Left renal pelvis (tissue), 4 donors: ENCODE measurements around the gene MCTP2. TPM values are rescaled to one million over a fixed set of nuclear protein-coding genes. Genes with fewer than 3 reads are reported as not detected.

Source experiments
- DNase-seq, 4 donors: peaks; one replicate each; pipeline ENCODE4 v3.0.0-alpha.2; 2013; ENCODE audit warnings: low read depth in 4 of 4, low spot score in 3 of 4
- polyA plus RNA-seq, 4 donors: library from polyadenylated mRNA; unstranded; fragments of 120-200 nt; gene quantifications; one replicate each; pipeline ENCODE4 v1.2.1, GENCODE V29; 2013; ENCODE audit not compliant: insufficient read length in 4 of 4

The MCTP2 gene
- polyA plus RNA-seq, 4 donors, result 18.8 to 52.3 (median 22.7) TPM

- no peak for DNase-seq
These were observed 154.1 kb downstream of the MCTP2 start for GRCh38 chr15:94385441-94385840.

GRCh38 chr15:94386351-94386750 is 155.0 kb downstream of the MCTP2 start:
- no peak for DNase-seq

GRCh38 chr15:94387442-94387841 is 156.1 kb downstream of the MCTP2 start:
- no peak for DNase-seq

DNA sequence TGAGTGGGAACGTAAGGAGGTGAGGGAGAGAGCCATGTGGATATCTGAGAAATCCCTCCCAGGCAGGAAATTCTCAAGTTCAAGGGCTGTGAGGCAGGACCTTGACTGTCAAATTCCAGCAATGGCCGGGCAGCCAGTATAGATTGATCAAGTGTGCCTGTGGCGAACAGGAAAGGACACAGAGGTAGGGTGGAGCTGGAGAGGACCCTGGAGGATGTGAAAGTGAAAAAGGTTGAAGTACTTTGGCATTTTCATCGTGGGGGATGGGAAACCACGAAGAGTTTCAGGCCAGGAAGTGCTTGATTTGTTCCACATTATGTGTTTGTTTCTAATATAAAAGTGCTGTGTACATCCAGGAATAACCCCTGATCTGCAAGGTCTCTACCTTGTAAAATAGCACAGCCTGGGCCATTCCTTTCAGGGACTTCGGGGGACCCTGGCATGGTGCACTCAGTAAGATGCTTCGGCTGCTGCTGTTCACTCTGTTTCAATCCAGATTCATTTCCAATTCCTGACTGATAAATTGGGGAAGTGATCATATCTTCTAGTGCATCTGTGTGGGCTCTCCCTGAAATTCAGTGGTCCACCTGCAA is 156.6 kb downstream of the MCTP2 start:
- no peak for DNase-seq

GRCh38 chr15:94395640-94396039 is 164.3 kb downstream of the MCTP2 start:
- no peak for DNase-seq

GRCh38 chr15:94397337-94397736 is 166.0 kb downstream of the MCTP2 start:
- DNase-seq, result no peak

DNA sequence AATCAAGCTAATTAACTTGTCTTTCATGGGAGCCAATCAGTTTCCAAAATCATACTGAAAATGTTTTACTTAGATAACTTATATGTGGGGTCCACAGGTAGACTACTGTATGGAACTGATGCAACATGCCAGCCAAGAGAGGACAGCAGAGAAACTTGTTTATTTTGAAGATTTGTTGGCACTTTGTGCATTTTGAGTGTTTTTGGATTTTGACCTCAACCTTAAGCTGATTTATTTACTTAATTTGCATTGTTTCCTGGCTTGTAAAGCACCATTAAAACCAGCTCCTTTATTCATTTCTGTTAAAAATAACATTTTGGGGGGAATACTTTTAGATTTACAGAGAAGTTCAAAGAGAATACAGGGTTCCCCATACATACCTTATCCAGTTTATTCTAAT is 166.6 kb downstream of the MCTP2 start:
- no peak for DNase-seq

DNA sequence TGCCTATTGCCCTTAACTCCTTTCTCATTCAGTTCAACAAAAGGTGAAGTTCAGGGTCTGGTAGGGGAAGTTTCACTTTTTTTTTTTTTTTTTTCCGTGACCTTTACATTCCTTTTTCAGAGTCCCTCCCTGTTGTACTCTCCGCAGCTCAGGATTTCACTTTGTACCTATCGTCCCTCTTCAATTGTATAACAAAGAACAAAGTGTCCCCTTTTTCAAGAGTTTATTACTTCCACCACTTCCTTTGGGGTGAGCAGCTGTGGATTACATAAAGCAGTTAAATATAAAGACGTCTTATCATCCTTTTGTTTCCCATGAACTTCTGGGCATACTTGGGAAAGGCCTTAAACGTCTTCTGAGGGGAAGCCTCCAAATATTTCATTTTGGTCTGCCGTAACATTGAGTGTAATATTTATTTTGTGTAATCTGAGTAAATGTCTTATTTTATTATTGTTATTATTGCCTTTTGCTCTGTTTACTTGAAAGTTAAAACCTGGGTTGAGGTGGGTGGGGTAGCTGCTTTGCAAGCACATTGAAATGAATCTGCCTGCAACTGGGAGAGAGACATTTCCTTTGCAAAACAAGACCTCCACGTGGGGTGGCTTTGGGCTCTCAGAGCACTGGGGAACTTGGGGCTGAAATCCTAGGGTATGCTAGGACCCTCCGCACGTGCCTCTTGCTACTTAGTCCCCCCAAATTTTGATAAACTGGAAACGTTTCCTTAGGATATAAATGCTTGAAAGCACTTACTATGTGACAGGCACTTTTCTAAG is 169.4 kb downstream of the MCTP2 start:
- DNase-seq, result no peak

DNA sequence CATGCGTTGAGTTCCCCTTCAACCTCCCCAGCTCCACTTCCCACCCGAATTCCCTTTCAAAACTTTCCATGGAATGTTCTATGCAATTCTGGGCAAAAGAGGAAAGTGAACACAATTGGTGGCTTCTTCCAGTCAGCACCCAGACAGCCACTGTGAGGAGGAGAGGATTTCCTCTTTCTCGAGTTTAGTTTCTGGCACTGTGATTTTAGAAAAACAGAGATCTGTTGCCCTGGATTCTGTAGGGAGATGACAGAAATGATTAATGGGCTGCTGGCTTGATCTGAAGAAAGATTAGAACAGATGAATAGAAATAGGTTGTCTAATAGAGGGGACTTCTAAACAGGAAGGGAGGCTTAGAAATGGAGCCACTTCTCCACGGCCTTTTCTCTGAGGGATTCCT is 172.0 kb downstream of the MCTP2 start:
- DNase-seq, result no peak

DNA sequence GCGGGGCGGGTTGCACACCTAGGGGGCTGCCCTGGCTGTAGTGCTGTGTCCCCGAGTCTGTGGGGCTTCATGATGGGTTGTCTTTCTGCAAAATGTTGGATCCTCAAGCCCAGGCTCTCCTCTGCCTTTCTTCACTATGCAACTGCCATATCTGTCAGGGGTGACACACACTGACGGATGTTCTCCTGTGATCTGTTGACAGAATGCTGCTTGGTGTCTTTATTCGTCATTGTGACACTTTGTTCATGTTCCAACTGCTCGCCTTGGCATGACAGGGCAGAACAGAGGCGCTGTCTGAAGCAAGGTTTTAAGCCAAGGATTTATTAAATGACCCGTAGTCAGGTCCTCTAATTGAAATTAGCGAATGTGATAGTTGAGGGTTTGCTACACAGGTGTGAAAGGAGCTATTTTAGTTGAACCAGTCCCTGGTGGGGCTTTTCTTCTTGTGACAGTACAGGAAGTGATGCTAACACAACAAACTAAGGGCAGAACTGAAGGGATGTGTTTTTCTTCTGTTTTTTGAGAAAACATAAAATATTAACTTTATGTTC is 173.4 kb downstream of the MCTP2 start:
- no peak for DNase-seq

DNA sequence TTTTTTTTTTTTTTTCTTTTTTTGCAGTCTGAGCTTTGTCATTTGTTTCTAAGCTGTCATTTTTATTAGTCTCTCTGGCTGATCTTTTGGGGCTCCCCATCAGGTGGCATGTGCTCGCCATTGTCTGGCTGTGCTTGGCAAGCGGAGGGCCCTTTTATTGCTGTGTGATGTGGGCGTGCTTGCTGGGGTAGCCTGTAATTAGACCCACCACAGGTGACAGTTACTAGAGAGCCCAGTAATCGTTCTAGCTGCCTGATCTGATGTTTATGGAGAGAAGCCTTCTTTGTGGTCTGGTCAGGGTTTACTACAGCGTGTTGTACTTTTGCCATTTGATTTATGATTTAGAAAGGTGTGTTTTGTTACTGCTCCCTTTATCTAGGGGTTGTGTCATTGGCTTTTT is 179.9 kb downstream of the MCTP2 start:
- DNase-seq, result no peak

- DNase-seq, result no peak
These were observed 180.5 kb downstream of the MCTP2 start for GRCh38 chr15:94411846-94412245.

DNA sequence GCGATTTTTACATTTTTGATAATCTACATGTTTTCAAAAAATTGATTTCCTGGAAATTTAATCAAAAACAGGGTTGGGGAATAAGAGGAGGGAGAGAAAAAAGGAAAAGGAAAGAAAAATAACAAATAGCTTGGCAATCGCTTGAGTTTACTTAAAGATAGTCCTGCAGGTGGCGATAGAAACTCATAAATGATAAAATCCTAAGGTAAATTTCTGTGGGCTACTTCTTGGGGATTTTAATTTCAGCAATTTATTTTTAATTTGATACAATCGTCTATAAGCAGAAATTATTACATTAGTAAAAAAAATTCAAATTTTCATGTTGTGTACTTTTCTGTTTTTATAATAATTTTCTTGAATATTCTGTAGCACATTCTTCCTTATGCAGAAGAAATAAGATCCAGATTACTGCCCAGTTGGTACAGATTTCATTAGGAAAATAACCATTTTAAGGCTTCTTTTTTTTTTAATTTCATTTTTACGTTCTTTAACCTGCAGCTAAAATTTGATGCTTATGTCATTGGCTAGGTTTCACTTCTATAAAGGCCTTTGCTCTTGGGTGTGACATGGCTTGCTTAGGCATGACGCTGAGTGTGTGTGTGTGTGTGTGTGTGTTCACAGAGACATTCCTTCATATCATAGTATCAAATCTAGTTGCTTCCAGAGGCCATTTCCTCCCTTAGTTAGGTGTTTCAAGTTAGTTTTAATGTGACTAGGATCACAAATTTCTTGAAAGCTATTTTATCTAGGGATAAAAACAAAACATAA is 181.8 kb downstream of the MCTP2 start:
- DNase-seq, result no peak

DNA sequence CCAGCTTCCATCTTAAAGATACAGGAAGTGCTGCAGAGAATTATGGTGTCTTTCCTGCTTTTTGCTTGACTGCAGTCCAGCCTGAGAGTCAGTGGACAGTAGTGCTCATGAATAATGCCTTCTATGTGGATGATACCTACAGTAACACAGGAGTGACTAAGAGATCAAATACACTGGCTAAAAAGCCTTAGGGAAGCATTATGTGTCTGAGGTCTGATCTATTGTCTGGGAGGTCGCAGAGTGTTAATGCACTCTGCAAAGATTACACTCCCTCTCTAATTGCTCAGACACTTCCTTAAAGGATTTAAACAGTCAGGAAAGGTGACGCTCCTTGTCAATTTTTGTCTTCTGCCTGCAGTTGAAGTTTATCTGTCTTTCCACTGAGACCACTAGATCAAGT is 183.6 kb downstream of the MCTP2 start:
- DNase-seq, result no peak

DNA sequence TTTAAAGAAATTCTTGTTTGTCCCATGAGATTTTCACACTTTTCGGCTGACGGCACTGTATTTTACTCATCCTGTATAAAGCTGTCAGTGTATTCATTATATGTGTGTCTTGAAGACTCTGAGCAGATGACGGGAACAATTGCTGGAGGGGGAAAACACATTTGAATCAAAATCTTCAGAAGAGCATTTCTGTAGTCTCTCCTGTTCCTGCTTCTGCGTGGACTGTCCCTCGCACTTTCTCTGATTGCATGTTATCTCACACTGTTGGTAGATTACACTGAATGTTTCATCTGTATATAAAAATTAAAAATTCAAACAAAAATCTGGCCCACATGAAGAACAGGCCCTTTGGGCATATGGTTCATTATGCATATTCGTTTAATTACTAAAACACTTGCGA is 184.9 kb downstream of the MCTP2 start:
- no peak for DNase-seq

DNA sequence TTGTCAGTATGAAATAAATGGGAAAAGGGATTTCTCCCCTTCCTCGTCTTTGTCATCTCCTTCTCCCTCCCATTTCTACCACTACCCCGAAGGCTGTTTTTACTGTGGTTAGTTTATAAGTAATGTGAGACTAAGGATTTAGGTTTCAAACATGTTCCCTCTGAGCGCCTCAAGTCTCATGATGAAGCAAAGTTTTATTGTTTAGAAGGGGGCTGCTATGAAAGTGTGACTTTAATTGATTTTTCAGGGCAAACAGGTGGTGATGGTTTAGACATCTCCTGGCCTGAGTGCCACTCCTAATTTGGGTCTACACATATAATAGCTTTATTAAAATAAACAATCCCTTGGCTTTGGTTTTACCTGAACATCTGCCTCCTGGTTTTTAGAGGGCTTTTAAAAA is 185.5 kb downstream of the MCTP2 start:
- no peak for DNase-seq

DNA sequence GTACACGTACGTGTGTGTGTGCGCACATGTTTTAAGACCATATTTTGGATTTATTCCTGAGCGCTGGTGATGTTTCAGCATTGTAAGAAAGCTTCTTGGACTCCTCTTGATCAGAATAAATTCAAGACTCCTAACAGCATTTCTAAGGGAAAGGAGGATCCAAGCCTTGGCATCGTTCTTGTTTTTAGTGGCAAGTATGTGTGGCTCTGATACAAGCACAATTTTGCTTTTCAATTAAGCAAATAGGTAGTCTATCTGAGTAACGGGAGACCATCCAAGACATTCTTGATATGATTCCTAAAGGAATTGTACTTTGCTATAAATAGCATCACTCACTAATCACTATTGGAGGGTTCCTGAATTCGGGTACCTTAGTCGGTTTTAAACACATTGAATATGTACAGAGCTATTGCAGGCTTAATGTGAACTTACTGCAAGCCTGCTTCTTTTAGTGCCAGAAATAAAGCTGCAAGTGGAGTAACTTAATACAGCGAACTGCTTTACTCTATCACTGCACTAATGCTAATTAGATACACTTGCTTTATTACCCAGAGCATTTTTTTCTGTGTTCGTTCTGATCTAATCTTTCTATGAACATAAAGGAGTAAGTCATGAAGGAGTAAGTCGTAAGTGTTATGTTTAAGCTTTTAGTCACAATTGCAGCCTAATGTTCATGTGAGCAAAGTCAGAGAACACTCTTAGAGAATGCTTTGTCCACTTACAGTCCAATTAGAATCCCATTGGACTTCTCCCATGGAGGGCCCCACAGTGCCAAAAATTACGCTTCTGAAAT is 186.3 kb downstream of the MCTP2 start:
- DNase-seq, result no peak

DNA sequence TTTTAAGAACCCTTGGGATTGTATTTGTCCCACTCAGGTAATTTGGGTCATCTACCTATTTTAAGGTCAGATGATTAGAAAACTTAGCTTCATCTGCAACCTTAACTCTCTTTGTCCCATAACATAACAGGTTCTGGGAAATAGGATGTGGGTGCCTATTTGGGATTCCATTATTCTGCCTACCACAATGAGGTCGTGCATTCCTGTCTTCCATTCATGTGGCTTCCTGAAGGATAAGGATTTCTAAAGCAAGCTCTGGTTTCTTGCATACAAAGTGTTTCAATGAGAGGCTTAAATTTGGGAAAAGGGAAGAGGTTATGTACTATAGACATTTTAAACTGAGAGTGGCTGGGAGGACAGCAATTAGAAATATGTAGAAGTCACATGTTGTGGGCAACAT is 190.3 kb downstream of the MCTP2 start:
- DNase-seq, result no peak

DNA sequence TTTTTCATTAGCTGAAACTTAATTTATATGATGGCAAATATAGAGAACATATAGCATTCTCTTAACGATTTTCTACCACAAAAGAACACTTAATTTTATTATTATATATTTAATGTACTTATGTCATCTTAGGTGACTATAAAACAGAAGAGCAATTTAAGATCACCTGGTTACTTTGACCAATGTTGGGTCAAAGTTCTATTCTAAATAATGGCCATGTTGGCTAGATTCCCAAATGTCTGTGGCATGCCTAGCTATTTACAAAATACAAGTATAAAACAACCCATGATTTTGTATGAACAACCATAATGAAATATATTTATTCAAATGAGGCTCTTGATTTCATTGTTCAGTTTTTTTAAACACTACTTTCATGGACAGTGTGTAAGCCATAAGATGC is 200.9 kb downstream of the MCTP2 start:
- DNase-seq, result no peak

DNA sequence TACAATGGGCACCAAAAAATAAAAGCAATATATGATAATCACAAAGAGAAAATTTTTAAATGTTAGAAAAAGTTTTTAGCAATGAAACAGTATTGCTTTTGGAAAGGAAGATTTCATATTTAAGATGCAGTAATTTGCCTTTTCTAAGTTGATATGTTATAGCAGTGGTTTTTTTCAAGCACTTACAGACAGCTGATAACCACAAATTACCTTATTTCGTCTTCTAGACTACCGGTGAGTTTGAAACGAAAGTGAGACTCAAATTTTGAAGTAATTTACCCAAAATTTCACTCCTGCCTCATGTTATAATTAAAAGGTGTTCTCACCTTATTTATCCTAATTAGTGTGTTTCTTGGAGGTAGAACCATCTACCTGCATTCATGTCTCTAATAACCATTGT is 207.8 kb downstream of the MCTP2 start:
- no peak for DNase-seq

DNA sequence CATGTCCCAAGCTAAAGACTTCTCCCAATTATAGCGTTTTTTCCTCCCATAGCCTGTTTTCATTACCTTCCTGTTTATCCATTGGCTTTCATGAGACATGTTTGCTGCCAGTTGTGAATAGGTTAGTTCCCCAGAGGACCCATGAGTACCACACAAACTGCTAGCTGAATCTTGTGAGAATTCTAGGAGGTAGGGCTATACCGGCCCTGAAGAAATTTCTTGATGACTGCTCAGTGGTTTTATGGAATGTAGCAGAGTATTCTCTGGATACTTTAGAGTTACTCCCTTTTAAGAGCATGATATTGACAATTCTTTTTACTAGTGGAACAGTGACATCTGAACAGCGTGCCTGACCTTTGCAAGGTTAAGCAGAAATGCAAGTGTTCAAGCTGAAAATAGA is 210.4 kb downstream of the MCTP2 start:
- no peak for DNase-seq
